Neural cell (in vitro differentiated cells): ENCODE data around the gene NDUFA11. TPM values are rescaled to one million over a fixed set of nuclear protein-coding genes. Genes with fewer than 3 reads are reported as not detected.

ENCODE experiments used
- H2AFZ ChIP-seq: fragments of 200-600, 300-800 bp; sonication (generic), shearing (Covaris generic); 2 replicates; pipeline ENCODE4 v1.6.0; 2014; ENCODE audit warnings: low read depth, mild to moderate bottlenecking, antibody characterized with exemption, low read length, moderate library complexity
- H3F3A ChIP-seq: fragments of 200-600 bp; shearing (Covaris generic); 2 replicates; pipeline ENCODE4 v1.6.1; 2016; ENCODE audit warnings: mild to moderate bottlenecking, moderate library complexity, mixed read lengths, antibody characterized with exemption, low read length; ENCODE audit not compliant: insufficient read depth, poor library complexity, severe bottlenecking
- H3K27ac ChIP-seq: fragments of 200-600, 300-800 bp; sonication (generic), shearing (Covaris generic); 2 replicates; pipeline ENCODE4 v1.5.1; 2014; ENCODE audit warnings: mild to moderate bottlenecking, low read length, moderate library complexity
- H3K27me3 ChIP-seq: fragments of 300-800, 200-600 bp; sonication (generic), shearing (Covaris generic); 2 replicates; pipeline ENCODE4 v1.6.0; 2014; ENCODE audit warnings: mild to moderate bottlenecking, low read depth, low read length, moderate library complexity; ENCODE audit not compliant: insufficient read depth
- H3K36me3 ChIP-seq: fragments of 300-800, 200-600 bp; sonication (generic), shearing (Covaris generic); 2 replicates; pipeline ENCODE4 v1.5.1; 2014; ENCODE audit warnings: mild to moderate bottlenecking, antibody characterized with exemption, low read length, moderate library complexity; ENCODE audit not compliant: insufficient read depth
- H3K4me2 ChIP-seq: fragments of 300-800, 200-600 bp; sonication (generic), shearing (Covaris generic); 2 replicates; pipeline ENCODE4 v1.6.0; 2014; ENCODE audit warnings: mild to moderate bottlenecking, low read length
- H3K4me3 ChIP-seq: fragments of 300-800, 200-600 bp; sonication (generic), shearing (Covaris generic); 2 replicates; pipeline ENCODE4 v1.5.1; 2014; ENCODE audit warnings: mild to moderate bottlenecking, low read length, moderate library complexity
- H3K79me2 ChIP-seq: fragments of 200-600 bp; shearing (Covaris generic); replicated peaks from 2 replicates; pipeline ENCODE4 v1.6.0; 2014; ENCODE audit warnings: mild to moderate bottlenecking, low read length, moderate library complexity; ENCODE audit not compliant: insufficient read depth
- H3K9ac ChIP-seq: fragments of 300-800, 200-600 bp; sonication (generic), shearing (Covaris generic); 2 replicates; pipeline ENCODE4 v1.6.1; 2016; ENCODE audit warnings: mild to moderate bottlenecking, low read length, mixed read lengths
- H3K9me2 ChIP-seq: fragments of 200-600 bp; shearing (Covaris generic); 2 replicates; pipeline ENCODE4 v1.6.1; 2016; ENCODE audit warnings: mild to moderate bottlenecking, low read length, mixed read lengths; ENCODE audit not compliant: insufficient read depth
- H3K9me3 ChIP-seq: fragments of 200-600, 300-800 bp; sonication (generic), shearing (Covaris generic); 2 replicates; pipeline ENCODE4 v1.6.1; 2016; ENCODE audit warnings: mild to moderate bottlenecking, mixed run types, low read length, moderate library complexity, mixed read lengths
- H4K20me1 ChIP-seq: fragments of 200-600 bp; shearing (Covaris generic); 2 replicates; pipeline ENCODE4 v1.6.1; 2016; ENCODE audit warnings: mild to moderate bottlenecking, mixed run types; ENCODE audit not compliant: insufficient read depth
- CTCF ChIP-seq: fragments of 450-650 bp; IDR thresholded peaks from 2 replicates; pipeline ENCODE4 v1.5.1; 2014; ENCODE audit warnings: antibody characterized with exemption, mild to moderate bottlenecking, moderate library complexity; ENCODE audit not compliant: poor library complexity, severe bottlenecking
- EP300 ChIP-seq: fragments of 450-650 bp; conservative IDR thresholded peaks from 2 replicates; pipeline ENCODE4 v1.6.1; 2014; ENCODE audit warnings: antibody characterized with exemption, mild to moderate bottlenecking, moderate library complexity; ENCODE audit not compliant: poor library complexity, severe bottlenecking
- EZH2 ChIP-seq: fragments of 200-600, 300-800 bp; shearing (Covaris generic), sonication (generic); IDR thresholded peaks from 2 replicates; pipeline ENCODE4 v1.6.1; 2014; ENCODE audit warnings: antibody characterized with exemption, low read length, borderline replicate concordance, mild to moderate bottlenecking; ENCODE audit not compliant: insufficient read depth, poor library complexity, severe bottlenecking
- MXI1 ChIP-seq: fragments of 450-650 bp; conservative IDR thresholded peaks from 2 replicates; pipeline ENCODE4 v1.6.1; 2014; ENCODE audit warnings: antibody characterized with exemption, mild to moderate bottlenecking; ENCODE audit not compliant: poor library complexity, severe bottlenecking
- POLR2AphosphoS5 ChIP-seq: IDR thresholded peaks from 2 replicates; pipeline ENCODE4 v1.6.1; 2012
- RAD21 ChIP-seq: fragments of 450-650 bp; conservative IDR thresholded peaks from 2 replicates; pipeline ENCODE4 v1.6.1; 2014; ENCODE audit warnings: antibody characterized with exemption, mild to moderate bottlenecking, moderate library complexity
- REST ChIP-seq: IDR thresholded peaks from 2 replicates; pipeline ENCODE4 v1.6.1; 2012; ENCODE audit warnings: borderline replicate concordance
- SMC3 ChIP-seq: fragments of 450-650 bp; conservative IDR thresholded peaks from 2 replicates; pipeline ENCODE4 v1.6.1; 2014; ENCODE audit warnings: antibody characterized with exemption, mild to moderate bottlenecking, moderate library complexity; ENCODE audit not compliant: poor library complexity
- TAF1 ChIP-seq: IDR thresholded peaks from 2 replicates; pipeline ENCODE4 v1.6.1; 2012; ENCODE audit warnings: low read depth
- polyA plus RNA-seq: library from polyadenylated mRNA; depleted of rRNA; stranded (reverse); fragments of >200 nt; gene quantifications from 2 replicates; pipeline ENCODE4 v1.2.3, GENCODE V29; 2014

NDUFA11 gene
- polyA plus RNA-seq, 1 donor from 2014 or later, result 594 TPM

GRCh38 chr19:5952193-5953029 is 48.8 kb upstream of the NDUFA11 start:
- no peak overlapping the region for H3K27ac ChIP-seq
- no peak overlapping the region for H3K4me3 ChIP-seq
- TF ChIP-seq MXI1 (no peak), CTCF (no peak)
- H3K9me2 ChIP-seq, result no peaks in the 10 kb centered on the region
- H3K4me2 ChIP-seq, result no peak overlapping the region
- no peak overlapping the region for H2AFZ ChIP-seq
- no peaks in the 10 kb centered on the region for H3K27me3 ChIP-seq
- H4K20me1 ChIP-seq, result peaks cover 3% of the 10 kb centered on the region
- H3K9me3 ChIP-seq, result no peaks in the 10 kb centered on the region
- H3K79me2 ChIP-seq, result peaks cover 54% of the 10 kb centered on the region
- no peak overlapping the region for H3K9ac ChIP-seq
- H3F3A ChIP-seq, result no peaks in the 10 kb centered on the region
- peaks cover 6% of the 10 kb centered on the region for H3K36me3 ChIP-seq

GRCh38 chr19:5951338-5951861 is 47.8 kb upstream of the NDUFA11 start:
- no peaks in the 10 kb centered on the region for H3F3A ChIP-seq
- peaks cover 48% of the 10 kb centered on the region for H3K79me2 ChIP-seq
- H3K36me3 ChIP-seq, result peaks cover 6% of the 10 kb centered on the region
- H4K20me1 ChIP-seq, result peaks cover 3% of the 10 kb centered on the region
- no peaks in the 10 kb centered on the region for H3K9me3 ChIP-seq
- H3K27ac ChIP-seq, result no peak overlapping the region
- H3K4me2 ChIP-seq, result no peak overlapping the region
- no peaks in the 10 kb centered on the region for H3K27me3 ChIP-seq
- no peaks in the 10 kb centered on the region for H3K9me2 ChIP-seq
- H3K4me3 ChIP-seq, result no peak overlapping the region
- no peak overlapping the region for H3K9ac ChIP-seq
- no peak for TF ChIP-seq SMC3
- no peak for TF ChIP-seq MXI1
- TF ChIP-seq CTCF, result no peak
- no peak for TF ChIP-seq EZH2
- TF ChIP-seq TAF1, result no peak
- no peak for TF ChIP-seq RAD21
- TF ChIP-seq EP300, result no peak
- TF ChIP-seq REST, result no peak
- no peak for TF ChIP-seq POLR2AphosphoS5
- no peak overlapping the region for H2AFZ ChIP-seq
